CD4-positive, alpha-beta T cell (primary cell): ENCODE measurements around the gene SSH2. TPM values are rescaled to one million over a fixed set of nuclear protein-coding genes. Genes with fewer than 3 reads are reported as not detected.
"Not testable (repeated sequence)": the region's sequence is repeated elsewhere in the genome, so short reads cannot be mapped to it uniquely, and the experiment has no call there.

Experiments used
- ATAC-seq: fragments of 200-7000 bp; cut with Tn5 transposase; one replicate; pipeline ENCODE4 v1.10.0; 2022; ENCODE audit warnings: mild to moderate bottlenecking; ENCODE audit not compliant: poor library complexity
- CTCF ChIA-PET: fragments of 350-600 bp; sonication (Branson Sonifier 250); formaldehyde crosslinking; loops from one replicate; lab custom pipeline; 2021; ENCODE audit warnings: antibody characterized with exemption, inconsistent platforms; lab: Charles Lee
- POLR2A ChIA-PET: fragments of 350-600 bp; sonication (Branson Sonifier 250); formaldehyde crosslinking; loops from one replicate; lab custom pipeline; 2021; ENCODE audit warnings: antibody characterized with exemption, inconsistent platforms; lab: Charles Lee
- DNase-seq, 14 experiments: peaks; one replicate each; pipeline ENCODE4 v3.0.0-alpha.2; 2013 to 2020; ENCODE audit warnings: mixed read lengths in 2 of 14
- H3K27ac ChIP-seq, 2 donors: one replicate each; pipeline versions ENCODE4 v1.5.1 to v1.7.0; 2013; ENCODE audit warnings: low read length in 2 of 2, low read depth in 1 of 2, mild to moderate bottlenecking in 1 of 2
- H3K27me3 ChIP-seq, 2 experiments: 1 replicate in 1 of 2; 2 replicates in 1 of 2; pipeline versions ENCODE4 v1.6.1 to v1.7.0; 2013; ENCODE audit warnings: low read length in 2 of 2, control low read depth in 1 of 2, mild to moderate bottlenecking in 1 of 2, moderate library complexity in 1 of 2; ENCODE audit not compliant: insufficient read depth in 2 of 2, control insufficient read depth in 1 of 2
- H3K36me3 ChIP-seq: one replicate; pipeline ENCODE4 v1.6.1; 2013; ENCODE audit warnings: low read length, control low read depth; ENCODE audit not compliant: insufficient read depth
- H3K4me1 ChIP-seq: one replicate; pipeline ENCODE4 v1.6.1; 2013; ENCODE audit warnings: low read length, control low read depth; ENCODE audit not compliant: insufficient read depth
- H3K4me3 ChIP-seq: one replicate; pipeline ENCODE4 v1.5.1; 2013; ENCODE audit warnings: mild to moderate bottlenecking, low read length, moderate library complexity
- H3K9me3 ChIP-seq, 2 experiments: 1 replicate in 1 of 2; 2 replicates in 1 of 2; pipeline versions ENCODE4 v1.6.1 to v1.7.0; 2013; ENCODE audit warnings: low read length in 2 of 2, mild to moderate bottlenecking in 2 of 2, control low read depth in 1 of 2, moderate library complexity in 1 of 2; ENCODE audit not compliant: control insufficient read depth in 1 of 2, insufficient read depth in 1 of 2
- H3K27ac Mint-ChIP-seq: one replicate; pipeline ENCODE4 v1.8.0; 2020; ENCODE audit warnings: mixed read lengths
- H3K27me3 Mint-ChIP-seq: one replicate; pipeline ENCODE4 v1.8.0; 2021; ENCODE audit warnings: mixed read lengths
- H3K36me3 Mint-ChIP-seq: one replicate; pipeline ENCODE4 v1.8.0; 2021; ENCODE audit warnings: low read depth, mixed read lengths
- H3K4me1 Mint-ChIP-seq: one replicate; pipeline ENCODE4 v1.8.0; 2021; ENCODE audit warnings: low read depth, mixed read lengths
- H3K4me3 Mint-ChIP-seq: one replicate; pipeline ENCODE4 v1.8.0; 2020; ENCODE audit warnings: mild to moderate bottlenecking, mixed read lengths
- H3K9me3 Mint-ChIP-seq: one replicate; pipeline ENCODE4 v1.8.0; 2020; ENCODE audit warnings: mixed read lengths
- intact Hi-C, 2 experiments: fragments of 100-400 bp; cut with DNase I in 1 of 2; cut with micrococcal nuclease in 1 of 2; formaldehyde crosslinking; loops; one replicate each; pipeline versions ENCODE4 v1.15.1 to v1.9.0; 2023 to 2025; cut with DNase I, micrococcal nuclease
- total RNA-seq, 174 experiments: library from RNA in 2 of 174; stranded (reverse) in 2 of 174; gene quantifications; one replicate each; pipeline ENCODE4 v1.2.3 and lab custom pipeline; 2021 to 2026
- TF ChIP-seq, protein P1 (sequence below): fragments of 200-600 bp; IDR thresholded peaks from one replicate; pipeline ENCODE4 v1.8.0; 2022; ENCODE audit warnings: antibody characterized with exemption, mild to moderate bottlenecking

The SSH2 gene
- total RNA-seq, 2 experiments from 2014 or later, result 73.4 to 81.5 TPM

- H3K36me3 ChIP-seq, result no peaks in the 10 kb centered on the region
- no peaks in the 10 kb centered on the region for H3K36me3 Mint-ChIP-seq
- ATAC-seq (no peak), DNase-seq (no peak)
- peaks cover 31% of the 10 kb centered on the region for H3K4me1 Mint-ChIP-seq
- intact Hi-C loops, result no loop called here
- H3K4me3 ChIP-seq, result no peak overlapping the region
- ChIA-PET POLR2A (no interaction called here), CTCF (no interaction called here)
- no peak overlapping the region for H3K4me3 Mint-ChIP-seq
- H3K9me3 Mint-ChIP-seq, result no peaks in the 10 kb centered on the region
- peaks cover 2% of the 10 kb centered on the region for H3K4me1 ChIP-seq
- H3K27me3 Mint-ChIP-seq, result no peaks in the 10 kb centered on the region
- no peaks in the 10 kb centered on the region for H3K27me3 ChIP-seq
- H3K27ac Mint-ChIP-seq, result no peak overlapping the region
- TF ChIP-seq, protein P1, sequence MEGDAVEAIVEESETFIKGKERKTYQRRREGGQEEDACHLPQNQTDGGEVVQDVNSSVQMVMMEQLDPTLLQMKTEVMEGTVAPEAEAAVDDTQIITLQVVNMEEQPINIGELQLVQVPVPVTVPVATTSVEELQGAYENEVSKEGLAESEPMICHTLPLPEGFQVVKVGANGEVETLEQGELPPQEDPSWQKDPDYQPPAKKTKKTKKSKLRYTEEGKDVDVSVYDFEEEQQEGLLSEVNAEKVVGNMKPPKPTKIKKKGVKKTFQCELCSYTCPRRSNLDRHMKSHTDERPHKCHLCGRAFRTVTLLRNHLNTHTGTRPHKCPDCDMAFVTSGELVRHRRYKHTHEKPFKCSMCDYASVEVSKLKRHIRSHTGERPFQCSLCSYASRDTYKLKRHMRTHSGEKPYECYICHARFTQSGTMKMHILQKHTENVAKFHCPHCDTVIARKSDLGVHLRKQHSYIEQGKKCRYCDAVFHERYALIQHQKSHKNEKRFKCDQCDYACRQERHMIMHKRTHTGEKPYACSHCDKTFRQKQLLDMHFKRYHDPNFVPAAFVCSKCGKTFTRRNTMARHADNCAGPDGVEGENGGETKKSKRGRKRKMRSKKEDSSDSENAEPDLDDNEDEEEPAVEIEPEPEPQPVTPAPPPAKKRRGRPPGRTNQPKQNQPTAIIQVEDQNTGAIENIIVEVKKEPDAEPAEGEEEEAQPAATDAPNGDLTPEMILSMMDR, result no peak
- H3K9me3 ChIP-seq, result no peaks in the 10 kb centered on the region
- H3K27ac ChIP-seq, result no peak overlapping the region
Measured at GRCh38 chr17:29874931-29875596, 55.0 kb downstream of the SSH2 start.

- H3K27ac Mint-ChIP-seq, DNase-seq, H3K27me3 ChIP-seq, H3K9me3 ChIP-seq, CTCF ChIA-PET, ATAC-seq, H3K4me1 ChIP-seq, H3K4me3 ChIP-seq, POLR2A ChIA-PET, H3K36me3 ChIP-seq, H3K9me3 Mint-ChIP-seq, intact Hi-C loops, H3K36me3 Mint-ChIP-seq, H3K27ac ChIP-seq, H3K4me3 Mint-ChIP-seq, H3K27me3 Mint-ChIP-seq: not testable (repeated sequence)
- peaks cover 35% of the 10 kb centered on the region for H3K4me1 Mint-ChIP-seq
Measured at GRCh38 chr17:29874358-29874757, 55.7 kb downstream of the SSH2 start.

DNA sequence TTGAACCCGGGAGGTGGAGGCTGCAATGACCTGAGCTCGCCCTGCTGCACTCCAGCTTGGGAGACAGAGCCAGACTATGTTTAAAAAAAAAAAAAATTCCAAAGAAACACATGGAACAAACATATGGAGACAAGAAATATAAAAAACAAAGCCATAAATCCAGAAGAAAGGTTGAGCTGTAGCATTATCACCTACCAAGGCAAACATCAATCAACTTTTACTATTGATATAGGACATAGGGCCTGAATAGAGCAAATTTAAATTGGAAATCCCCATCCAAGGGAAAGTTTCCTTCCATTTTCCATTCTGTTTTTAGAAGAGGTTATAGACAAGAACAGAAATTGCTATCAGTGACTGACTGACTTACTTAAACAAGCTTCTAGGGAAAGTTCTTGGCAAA lies 56.6 kb downstream of the SSH2 start:
- Mint-ChIP-seq H3K27me3 (no peaks in the 10 kb centered on the region), H3K4me1 (peaks cover 33% of the 10 kb centered on the region), H3K4me3 (no peak overlapping the region), H3K9me3 (no peaks in the 10 kb centered on the region), H3K27ac (no peak overlapping the region), H3K36me3 (no peaks in the 10 kb centered on the region)
- DNase-seq (no peak), ATAC-seq (no peak)
- H3K36me3 ChIP-seq, result no peaks in the 10 kb centered on the region
- no peaks in the 10 kb centered on the region for H3K4me1 ChIP-seq
- CTCF ChIA-PET, result no interaction called here
- H3K4me3 ChIP-seq, result no peak overlapping the region
- TF ChIP-seq, protein P1, result no peak
- H3K27me3 ChIP-seq, result no peaks in the 10 kb centered on the region
- intact Hi-C loops, result no loop called here
- H3K9me3 ChIP-seq, result no peaks in the 10 kb centered on the region
- H3K27ac ChIP-seq, result no peak overlapping the region
- POLR2A ChIA-PET, result no interaction called here
